Superior temporal gyrus (tissue), 1 donor: ENCODE measurements around the gene MAD1L1.

Experiments
- DNase-seq: peaks from one replicate; pipeline ENCODE4 v3.0.0-alpha.2; 2016; ENCODE audit errors: extremely low spot score

Gene MAD1L1

DNA sequence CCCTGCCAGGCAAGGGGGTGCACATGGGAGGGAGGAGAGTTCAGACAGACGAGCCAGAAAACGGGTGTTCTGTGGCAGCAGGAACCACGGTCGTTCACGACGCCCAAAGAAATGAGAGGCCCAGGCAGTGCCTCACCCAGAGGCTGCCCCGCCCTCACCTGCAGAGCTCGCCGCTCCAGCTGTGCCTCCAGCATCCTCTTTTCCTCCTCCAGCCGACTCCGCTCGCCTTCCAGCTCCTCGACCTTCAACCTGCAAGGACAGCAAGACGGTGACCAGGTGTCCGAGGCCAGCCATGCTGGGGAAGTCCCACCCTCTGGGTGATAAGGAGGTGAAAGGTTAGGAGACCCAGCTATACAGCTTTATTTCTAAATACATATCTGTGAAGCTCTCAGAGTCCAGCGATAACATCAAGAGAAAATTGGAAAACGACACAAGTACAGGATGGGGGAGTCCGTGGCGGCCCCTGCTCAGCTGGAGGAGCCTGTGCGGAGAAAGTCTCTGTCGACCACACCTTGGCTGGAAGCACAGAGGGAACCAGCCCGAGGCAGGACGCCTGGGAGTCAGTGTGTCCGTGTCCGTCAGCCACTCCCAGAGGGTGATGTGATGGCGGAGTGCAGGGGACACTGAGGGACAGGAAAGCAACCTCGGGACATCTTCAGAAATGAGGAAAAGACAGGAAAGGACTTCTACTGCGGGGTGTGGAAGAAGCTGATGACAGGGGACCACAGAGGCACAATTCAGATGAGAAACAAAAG, 275.1 kb downstream of the MAD1L1 start:
- no peak for DNase-seq

DNA sequence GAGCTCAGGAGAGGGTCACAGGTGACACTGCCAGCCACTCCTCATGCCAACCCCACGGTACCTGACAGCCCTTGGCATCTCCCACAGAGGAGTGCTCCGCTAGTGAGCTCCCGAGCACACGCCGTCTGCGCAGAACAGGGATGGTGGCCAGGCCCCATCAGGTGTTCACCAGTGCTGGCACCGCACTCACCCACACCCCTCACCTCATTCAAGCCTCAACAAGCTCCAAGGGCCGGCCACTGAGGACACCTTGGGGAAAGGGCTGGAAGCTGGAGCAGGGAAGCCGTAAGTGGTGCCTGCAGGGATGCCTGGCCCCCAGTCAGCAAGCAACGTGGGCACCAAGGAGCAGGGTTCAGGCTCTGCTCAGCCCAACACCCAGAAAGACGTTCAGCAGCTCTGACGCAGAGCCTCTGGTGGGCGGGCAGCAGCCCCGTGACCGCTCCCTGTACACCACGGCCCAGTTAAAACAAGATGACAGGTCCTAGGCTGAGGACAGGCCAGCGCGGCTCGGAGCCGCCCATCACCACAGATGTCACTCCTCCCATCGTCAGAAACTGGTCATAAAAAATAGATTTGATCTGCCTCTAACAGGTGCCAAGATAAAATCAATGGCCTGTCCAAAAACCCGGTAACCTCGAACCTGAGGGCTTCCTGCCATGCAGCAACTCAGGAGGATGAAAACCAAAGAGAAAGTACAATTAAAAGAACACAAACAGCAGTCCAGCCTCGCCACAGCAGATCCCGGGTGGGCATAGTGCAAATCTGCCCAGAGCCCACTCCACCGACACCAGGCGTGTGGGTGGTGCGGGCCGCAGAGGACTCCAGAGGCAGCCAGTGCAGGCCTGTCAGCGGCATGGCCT, 275.9 kb downstream of the MAD1L1 start:
- DNase-seq, result no peak

DNA sequence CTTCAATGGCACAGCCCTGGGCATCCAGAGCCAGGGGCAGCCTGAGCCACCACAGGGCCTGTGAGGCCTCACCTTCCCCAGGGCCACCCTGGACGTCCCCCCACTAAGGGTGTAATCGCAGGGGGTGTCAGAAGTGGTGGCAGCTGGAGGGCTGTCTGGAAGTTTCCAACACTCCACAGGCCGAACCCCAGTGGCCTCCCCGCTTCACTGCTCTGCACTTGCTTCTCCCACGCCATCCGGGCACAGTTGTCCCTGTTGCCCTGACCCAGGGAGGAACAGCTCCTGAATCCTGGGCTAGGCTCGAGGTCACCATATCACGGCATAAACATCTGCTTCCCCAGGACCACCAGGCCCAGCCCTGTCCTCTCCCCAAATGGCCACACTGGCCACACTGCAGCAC, 276.6 kb downstream of the MAD1L1 start:
- no peak for DNase-seq

DNA sequence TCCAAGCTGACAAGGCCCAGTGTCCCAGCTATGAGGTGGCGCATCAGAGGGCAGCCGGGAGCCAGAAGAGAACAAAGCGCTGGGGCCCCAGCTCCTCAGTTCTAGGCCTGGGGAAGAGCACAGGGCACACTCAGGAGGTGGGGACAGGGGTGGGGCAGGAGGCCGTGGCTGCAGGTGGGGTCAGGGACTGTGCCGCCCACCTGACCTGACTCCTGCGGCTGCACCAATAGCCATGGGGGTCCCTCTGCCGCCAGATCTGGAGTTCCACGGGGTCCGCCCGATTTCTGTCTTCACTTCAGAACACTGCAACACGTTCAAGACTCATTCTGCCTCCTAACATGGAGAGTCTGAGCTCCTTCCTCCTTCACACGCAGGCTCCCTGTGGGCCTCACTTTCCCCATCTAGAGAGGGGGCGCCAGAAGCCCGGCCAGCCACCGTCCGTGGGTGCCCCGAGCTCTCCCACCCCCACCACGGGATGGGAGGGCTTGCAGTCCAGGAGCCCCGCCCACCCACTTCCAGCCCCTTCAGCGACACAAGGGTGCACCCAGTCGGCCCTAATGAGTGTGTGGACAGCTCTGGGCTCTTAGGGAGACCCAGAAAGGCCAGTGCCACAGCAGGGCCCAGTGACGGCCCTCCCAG, 278.3 kb downstream of the MAD1L1 start:
- no peak for DNase-seq

DNA sequence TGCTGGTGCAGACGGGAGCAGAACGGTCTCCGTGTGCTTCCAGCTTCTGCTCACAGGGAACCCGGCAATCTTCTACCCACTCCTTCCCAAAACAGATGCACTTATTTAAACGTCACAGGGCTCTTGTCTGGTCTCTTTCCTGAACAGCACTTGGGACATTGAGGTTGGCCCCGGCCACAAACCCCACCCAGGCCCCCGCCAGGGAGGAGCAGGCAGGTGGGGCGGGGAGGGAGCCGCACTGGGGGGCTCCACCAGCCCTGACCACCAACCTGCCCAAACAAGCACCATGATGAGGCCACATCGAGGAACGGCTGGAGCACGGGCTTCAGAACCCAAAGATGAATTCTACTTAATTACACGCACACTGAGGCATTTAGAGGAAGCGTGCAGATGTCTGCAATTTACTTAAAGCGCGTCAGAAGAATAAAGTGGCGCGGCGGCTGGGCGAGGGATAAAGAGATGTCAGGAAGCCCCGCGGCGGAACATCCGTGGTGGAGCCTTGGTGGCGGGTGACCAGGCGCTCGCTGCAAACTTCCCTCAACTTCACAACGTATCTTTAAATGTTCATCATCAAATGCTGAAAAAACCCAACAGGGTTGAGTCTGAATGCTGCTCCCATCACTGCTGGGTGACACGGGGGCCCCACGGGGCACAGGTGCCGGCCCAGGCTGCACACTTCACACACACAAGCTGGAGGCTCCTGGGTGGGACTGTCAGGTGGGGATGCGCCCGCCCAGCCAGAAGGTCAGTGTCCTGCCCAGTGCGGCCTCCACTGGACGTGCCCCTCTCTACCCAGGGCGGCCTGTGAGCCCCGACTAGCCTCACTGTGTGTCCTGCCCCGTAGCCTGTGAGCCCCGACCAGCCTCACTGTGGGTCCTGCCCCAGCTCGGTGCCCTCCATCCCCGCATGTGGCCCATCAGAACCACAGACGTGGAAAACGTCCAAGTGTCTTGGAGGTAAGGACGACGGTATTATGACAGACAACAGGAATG, 279.2 kb downstream of the MAD1L1 start:
- DNase-seq, result no peak

DNA sequence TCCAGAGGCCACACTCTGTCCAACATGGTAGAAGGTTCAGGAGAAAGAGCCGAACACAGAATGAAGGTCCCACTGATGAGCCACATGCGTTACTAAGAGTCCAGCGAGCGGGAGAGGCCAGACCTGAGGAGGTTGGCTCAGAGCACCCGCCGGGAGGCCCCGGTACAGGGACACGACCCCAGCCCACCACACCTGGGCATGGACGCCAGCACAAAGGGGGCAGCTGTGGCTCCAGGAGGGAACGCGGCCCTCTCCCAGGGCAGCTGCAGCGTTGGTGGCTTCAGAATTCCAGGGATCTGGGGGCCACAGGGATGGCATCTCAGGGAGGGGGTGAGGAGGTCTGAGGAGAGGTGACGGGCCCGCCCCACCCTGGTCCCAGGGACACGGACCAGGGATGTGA, 280.0 kb downstream of the MAD1L1 start:
- no peak for DNase-seq

DNA sequence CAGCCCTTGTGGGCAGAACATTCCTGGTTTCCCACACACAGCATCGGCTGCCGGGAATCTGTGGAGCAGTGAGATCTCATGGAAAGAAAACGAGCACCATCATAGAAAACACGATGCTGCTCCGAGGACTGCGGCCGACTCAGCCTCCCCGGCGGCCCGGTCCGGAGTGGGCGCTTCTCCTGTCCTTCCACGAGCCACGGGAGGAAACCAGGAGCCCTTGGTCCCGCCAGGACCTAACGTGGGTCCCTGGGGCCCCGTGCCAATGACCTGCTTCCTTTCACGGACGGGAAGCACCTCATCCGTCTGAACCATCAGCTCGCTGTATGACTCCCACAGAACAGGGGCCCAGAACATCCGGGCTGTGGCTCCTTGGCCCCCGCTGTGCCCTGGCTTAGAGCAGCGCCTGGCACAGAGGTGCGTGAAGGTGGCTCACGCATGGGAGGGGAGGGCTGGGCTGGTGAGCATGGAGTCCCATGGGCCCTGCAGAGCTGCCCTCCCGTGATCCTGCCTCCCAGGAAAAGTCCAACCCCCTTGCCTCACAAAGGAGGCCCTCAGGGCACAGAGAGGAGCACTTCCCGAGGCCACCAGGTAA, 280.5 kb downstream of the MAD1L1 start:
- no peak for DNase-seq

DNA sequence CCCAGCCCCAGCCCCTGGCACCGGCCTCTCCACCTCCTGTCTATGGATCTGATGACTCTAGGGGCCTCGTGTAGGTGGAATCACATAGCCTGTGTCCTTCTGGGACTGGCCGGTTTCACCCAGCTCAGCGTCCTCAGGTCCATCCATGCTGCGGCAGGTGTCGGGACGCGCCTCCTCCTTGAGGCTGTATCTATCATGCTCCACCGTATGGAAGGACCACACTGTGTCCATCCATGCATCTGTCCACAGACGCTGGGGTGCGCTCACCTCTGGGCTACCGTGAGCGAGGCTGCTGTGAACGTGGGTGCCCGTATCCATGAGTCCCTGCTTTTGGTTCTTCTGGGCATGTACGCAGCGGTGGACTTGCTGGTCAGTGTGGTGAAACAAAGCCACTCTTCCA, 281.1 kb downstream of the MAD1L1 start:
- DNase-seq, result no peak

DNA sequence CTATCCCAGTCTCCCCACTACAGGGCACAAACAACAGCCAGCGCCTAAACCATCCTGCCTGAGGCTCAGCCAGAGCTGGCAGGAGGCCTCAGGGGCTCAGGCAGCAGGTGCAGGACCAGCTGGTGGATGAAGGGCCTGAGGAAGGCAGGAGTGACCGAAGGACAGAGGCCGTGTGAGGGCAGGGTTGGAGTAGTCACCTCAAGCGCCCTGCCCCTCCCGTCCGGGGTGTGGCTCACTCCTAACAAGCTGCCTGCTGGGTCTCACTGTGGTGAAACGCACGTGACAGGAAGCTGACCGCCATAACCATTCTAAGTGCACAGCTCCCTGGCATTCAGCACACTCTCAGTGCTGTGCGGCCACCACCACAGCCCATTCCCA, 281.6 kb downstream of the MAD1L1 start:
- DNase-seq, result no peak

DNA sequence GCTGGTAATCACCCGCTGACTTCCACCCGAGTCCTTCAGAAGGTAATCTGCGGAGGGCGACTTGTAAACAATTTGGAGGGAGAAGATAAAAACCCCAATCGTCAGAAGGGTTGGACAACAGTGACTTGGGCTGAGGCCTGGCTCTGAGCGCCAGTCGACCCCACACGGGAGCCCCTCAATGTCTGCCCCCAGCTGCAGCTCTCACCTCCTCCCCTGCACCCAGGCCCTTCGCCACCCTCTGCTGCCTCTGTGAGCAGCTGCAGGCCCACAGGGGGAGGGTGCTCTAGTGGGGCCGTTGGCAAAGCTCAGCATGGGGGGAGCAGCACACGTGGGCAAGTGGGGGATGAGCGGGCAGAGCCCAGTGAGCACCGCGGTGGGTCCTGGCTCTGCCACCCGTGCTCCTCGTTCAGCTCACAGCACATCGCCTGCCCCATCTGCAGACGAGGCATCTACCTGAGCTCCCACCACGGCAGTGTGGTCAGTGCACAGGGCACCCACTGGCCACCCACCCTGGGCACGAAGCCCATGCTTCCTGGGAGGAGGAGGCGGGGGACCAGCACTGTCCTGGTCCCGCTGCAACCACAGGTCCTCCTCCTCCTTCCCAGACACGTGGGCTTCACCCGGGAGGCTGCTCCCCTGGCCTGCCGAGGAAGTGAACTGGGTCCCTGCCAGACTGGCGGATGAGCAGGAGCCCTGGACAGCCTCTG, 282.1 kb downstream of the MAD1L1 start:
- DNase-seq, result no peak

DNA sequence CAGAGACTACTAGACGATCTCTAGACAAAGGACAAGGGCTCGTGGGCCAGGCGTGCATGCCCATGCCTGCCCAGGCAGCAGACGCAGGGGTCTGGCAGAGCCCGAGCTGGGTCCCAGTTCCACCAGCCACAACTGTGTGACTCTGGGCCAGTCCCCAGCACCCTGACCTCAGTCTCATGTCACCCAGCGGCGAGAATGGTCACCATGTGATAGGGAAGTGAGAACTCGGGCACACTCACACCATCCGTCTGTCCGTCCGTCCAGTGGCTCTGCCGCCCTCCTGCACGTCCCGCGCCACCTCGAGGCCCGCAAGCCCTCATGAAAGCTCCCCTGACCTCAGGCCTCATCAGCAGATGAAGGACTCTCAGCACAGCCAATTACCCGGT, 282.7 kb downstream of the MAD1L1 start:
- no peak for DNase-seq

DNA sequence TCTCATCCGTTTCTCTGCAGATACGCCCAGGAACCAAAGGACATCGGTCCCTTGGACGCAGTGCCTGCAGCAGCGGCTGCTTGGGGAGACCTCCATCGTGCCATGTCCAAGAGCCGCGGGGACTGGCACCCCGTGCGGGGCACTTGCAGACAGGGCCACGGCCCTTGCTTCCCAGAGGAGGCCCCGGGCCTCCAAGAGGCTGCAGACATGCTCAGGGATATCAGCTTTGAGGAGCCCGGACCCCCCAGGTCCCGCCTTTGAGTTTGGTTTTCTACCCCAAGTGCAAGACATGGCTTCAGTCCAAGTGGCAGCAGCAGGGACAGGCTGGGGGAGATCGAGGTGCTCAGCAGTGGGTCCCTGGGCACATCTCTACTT, 283.1 kb downstream of the MAD1L1 start:
- DNase-seq, result no peak

DNA sequence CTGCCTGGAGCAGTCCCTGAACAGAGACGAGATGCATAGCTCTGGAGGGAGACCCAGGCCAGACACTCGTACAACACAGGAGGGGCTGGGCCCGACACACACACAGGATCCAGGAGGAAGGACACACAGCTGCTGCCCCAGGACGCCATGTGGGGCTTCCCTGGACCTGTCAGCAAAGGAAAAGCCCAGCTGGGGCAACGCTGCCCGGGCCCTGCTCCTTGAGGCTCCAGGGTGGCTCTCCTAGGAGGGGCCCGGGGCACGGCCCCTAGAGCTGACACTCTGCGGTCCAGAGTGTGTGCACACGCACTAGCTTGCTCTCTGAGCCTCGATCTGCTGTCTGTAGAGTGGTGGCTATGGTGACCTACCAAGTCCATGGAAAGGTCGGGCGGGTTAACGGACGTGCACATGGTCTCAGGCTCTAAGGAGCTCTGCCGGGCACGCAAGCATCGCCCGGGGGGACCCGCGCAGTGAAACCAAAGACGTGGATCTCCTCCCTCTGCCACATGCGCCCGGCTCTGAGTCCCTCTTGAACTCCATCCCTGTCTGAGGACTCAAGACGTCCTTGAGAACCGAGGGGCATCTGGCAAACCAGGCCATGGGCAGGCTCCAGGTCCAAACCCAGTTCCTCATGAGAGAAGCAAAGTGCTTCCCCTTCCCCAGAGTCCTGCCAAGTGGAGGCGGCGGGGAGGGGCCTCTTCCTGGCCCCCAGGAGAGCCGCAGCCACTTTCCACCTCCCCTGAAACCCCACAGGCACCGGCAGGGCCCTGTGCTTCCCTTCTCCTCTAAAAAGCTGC, 283.7 kb downstream of the MAD1L1 start:
- no peak for DNase-seq

DNA sequence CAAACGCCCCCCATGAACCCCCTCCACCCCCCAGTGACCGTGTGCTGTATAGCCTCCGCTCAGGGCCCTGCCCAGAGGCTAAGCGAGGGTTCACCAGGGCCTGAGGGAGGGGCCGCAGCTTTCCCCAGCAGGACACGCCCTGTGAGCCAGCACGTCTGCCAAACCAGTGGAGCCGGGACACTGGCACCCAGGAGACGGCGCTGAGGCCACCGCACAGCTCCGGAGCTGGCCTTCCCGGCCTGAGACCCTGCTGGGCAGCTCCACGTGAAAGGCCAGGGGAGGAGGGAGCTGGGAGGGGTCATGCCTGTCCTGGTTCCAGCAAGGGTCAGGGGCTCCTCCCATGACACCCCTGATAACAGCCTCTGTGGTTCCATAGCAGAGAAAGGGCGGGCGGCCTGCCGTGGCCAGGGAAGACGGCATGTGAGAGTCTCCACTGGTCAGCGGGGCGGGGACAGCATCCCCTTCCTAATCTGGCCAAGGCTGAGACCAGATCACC, 284.4 kb downstream of the MAD1L1 start:
- no peak for DNase-seq

DNA sequence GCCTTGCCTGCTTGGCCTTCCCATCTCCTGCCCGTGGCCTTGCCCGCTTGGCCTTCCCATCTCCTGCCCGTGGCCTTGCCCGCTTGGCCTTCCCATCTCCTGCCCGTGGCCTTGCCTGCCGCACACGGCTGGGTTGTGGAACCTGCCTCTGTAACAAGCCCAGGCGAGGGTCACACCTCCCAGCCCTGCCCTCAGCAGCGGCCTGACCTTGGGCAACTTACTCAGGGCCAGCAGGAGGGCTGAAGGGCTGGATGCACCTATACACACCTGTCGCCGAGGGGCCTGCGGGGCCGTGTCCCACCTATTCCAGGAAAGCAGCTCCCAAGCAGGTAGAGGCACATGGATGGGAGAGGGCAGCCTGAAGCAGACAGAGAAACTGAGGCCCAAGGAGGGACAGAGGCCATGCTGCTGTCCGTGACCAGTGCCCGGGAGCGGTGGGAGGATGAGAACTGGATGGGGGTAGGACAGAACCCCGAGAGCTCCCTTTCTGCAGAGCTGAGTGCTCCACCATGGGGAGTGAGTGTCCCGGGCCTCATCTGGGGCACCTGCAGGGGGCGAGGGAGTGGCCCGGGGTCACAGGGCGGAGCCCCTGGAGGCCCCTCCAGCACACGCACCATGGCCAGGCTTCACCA, 285.0 kb downstream of the MAD1L1 start:
- DNase-seq, result no peak

DNA sequence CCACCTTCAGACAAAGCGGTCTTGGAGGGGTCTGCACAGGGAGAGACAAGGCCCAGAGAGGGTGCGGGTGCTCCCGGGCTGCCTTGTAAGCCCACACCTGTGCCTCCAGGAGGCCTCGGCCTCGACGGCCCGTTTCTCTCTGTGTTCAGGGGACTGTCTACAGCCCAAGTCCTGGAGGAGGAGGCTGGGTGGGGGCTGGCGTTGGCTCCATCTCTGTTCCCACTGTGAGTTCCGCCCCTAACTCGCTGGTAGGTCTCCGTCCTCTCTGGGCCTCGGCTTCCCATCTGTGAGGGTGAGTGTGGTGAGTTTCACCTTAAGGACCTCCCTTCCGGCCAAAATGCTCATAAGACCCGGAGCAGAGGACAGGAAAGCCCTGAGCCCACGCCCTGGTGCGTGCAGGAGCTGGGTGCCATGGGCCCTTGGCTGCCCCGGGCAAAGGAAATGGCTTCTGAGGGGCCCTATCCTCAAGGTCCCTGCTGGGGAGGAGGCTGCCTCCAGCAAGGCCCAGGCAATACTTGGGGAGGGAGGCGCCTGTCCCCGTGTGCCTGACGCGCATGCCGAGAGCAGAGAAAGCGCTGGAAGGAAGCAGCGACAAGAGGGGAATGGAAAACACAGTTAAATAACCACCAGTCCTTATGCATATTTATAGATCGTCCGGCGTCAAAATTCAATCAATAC, 285.8 kb downstream of the MAD1L1 start:
- DNase-seq, result no peak

DNA sequence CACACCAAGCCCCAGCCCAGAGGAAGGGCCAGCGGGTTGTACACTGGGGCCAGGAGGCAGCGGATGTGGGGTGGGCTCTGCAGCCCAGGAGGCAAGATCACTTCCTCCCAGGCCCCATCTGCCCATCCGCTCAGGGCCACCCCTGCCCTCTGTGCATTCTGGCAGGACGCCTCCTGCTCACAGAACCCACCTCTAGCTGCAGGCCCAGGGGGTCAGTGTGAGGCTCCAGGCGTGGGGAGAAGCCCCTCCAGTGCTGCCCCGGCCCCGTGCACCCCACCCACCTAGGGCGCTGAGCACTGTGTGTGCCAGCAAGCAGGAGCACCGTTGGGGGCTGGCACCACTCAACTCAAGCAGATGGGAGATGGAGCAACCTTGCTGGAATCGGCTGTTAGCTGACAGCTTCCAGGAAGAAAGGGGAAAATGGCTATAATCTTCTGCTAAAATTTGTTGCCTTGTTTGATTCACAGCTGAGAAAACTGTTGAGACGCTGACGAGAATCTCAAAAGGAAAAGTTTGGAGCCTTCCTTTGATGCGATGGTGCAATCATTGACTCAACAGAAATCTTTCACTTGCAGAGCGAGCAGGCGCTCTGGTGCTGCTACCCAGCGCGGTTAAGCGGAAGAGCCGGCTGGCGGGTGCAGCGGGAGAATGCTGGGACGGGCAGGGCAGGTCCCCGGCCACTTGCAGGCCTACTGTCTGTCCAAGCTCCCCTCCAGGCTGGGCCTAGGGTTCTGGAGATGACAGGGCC, 286.5 kb downstream of the MAD1L1 start:
- no peak for DNase-seq

DNA sequence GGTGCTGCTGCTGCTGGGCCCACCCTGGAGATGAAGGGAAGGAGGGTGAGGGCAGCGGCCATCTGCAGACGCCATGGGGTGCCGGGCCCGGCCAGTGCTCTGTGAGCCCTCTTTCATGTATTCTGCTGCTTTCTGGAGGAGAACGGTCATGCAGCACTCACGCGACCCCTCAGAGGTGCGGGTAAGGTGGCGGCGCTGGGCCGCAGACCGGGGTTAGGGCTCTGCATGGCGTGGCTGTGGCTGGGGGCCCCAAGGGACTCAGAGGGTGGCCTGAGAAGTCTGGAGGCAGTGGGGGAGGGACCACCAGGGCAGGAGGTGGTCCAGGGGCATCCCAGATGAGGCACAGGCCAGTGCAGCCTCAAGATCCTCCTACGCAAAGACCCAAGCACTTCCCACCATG, 287.2 kb downstream of the MAD1L1 start:
- DNase-seq, result no peak
